Esophagus muscularis mucosa (tissue), 4 donors: ENCODE measurements around the gene GPAT2. TPM values are rescaled to one million over a fixed set of nuclear protein-coding genes. Genes with fewer than 3 reads are reported as not detected.
"Not testable (repeated sequence)": the region's sequence is repeated elsewhere in the genome, so short reads cannot be mapped to it uniquely, and the experiment has no call there.

Experiments used
- DNase-seq: peaks from one replicate; pipeline ENCODE4 v3.0.0-alpha.2; 2017; ENCODE audit errors: extremely low spot score
- H3K27ac ChIP-seq, 4 donors: fragments of 200-600 bp; sonication (generic); replicated peaks in 1 of 4; 1 replicate in 3 of 4; 2 replicates in 1 of 4; pipeline ENCODE4 v1.5.1; 2016 to 2019; ENCODE audit warnings: mild to moderate bottlenecking in 1 of 4
- H3K27me3 ChIP-seq, 4 donors: fragments of 200-600 bp; sonication (generic); one replicate each; pipeline versions ENCODE4 v1.5.1 to v1.6.0; 2016 to 2019
- H3K36me3 ChIP-seq, 4 donors: fragments of 200-600 bp; sonication (generic); one replicate each; pipeline ENCODE4 v1.5.1; 2016 to 2019
- H3K4me1 ChIP-seq, 4 donors: fragments of 200-600 bp; sonication (generic); one replicate each; pipeline ENCODE4 v1.5.1; 2016 to 2019
- H3K4me3 ChIP-seq, 4 donors: fragments of 200-600 bp; sonication (generic); 1 replicate in 2 of 4; 2 replicates in 2 of 4; pipeline ENCODE4 v1.5.1; 2016 to 2019; ENCODE audit warnings: mild to moderate bottlenecking in 4 of 4, moderate library complexity in 1 of 4
- H3K9me3 ChIP-seq, 4 donors: fragments of 200-600 bp; sonication (generic); 1 replicate in 3 of 4; 2 replicates in 1 of 4; pipeline ENCODE4 v1.5.1; 2016 to 2019
- EP300 ChIP-seq: sonication (generic); formaldehyde crosslinking; IDR thresholded peaks from one replicate; pipeline ENCODE4 v1.6.1; 2017; ENCODE audit warnings: antibody characterized with exemption
- POLR2A ChIP-seq: fragments of 450-650 bp; IDR thresholded peaks from one replicate; pipeline ENCODE4 v1.6.1; 2017; ENCODE audit warnings: antibody characterized with exemption, moderate library complexity, mild to moderate bottlenecking, low read depth
- WGBS: methylation state at CpG from one replicate; pipeline ENCODE4 v1.1.5; 2018; 5-methylcytosine and 5-hydroxymethylcytosine counted together
- intact Hi-C: fragments of 100-400 bp; cut with DNase I; formaldehyde crosslinking; loops from one replicate; pipeline ENCODE4 v1.15.1; 2023
- total RNA-seq, 4 donors: library from RNA; depleted of rRNA; stranded (reverse); fragments of >200 nt; gene quantifications; one replicate each; pipeline versions ENCODE4 v1.1.0 to v1.2.1, GENCODE V29; 2016
- TF ChIP-seq, protein P1 (sequence below), 3 experiments: fragments of 200-600 bp in 2 of 3; fragments of 450-650 bp in 1 of 3; sonication (generic) in 2 of 3; IDR thresholded peaks; one replicate each; pipeline ENCODE4 v1.5.1; 2017 to 2019; ENCODE audit warnings: antibody characterized with exemption in 3 of 3, mild to moderate bottlenecking in 2 of 3, moderate library complexity in 1 of 3

The GPAT2 gene
- total RNA-seq, 4 donors from 2014 or later, result 4.2 to 10.0 (median 8.3) TPM

GRCh38 chr2:96065381-96065930 lies 30.7 kb upstream of the GPAT2 start:
- Histone ChIP-seq H3K4me1 (no peaks in the 10 kb centered on the region), H3K27ac (no peak overlapping the region), H3K36me3 (no peaks in the 10 kb centered on the region), H3K4me3 (no peak overlapping the region), H3K27me3 (peaks cover 0 to 8% (median 0%) of the 10 kb centered on the region in 4 donors), H3K9me3 (no peaks in the 10 kb centered on the region)
- intact Hi-C loops, result no loop called here
- DNase-seq, result peak; percentile 87
- TF ChIP-seq, protein P1, sequence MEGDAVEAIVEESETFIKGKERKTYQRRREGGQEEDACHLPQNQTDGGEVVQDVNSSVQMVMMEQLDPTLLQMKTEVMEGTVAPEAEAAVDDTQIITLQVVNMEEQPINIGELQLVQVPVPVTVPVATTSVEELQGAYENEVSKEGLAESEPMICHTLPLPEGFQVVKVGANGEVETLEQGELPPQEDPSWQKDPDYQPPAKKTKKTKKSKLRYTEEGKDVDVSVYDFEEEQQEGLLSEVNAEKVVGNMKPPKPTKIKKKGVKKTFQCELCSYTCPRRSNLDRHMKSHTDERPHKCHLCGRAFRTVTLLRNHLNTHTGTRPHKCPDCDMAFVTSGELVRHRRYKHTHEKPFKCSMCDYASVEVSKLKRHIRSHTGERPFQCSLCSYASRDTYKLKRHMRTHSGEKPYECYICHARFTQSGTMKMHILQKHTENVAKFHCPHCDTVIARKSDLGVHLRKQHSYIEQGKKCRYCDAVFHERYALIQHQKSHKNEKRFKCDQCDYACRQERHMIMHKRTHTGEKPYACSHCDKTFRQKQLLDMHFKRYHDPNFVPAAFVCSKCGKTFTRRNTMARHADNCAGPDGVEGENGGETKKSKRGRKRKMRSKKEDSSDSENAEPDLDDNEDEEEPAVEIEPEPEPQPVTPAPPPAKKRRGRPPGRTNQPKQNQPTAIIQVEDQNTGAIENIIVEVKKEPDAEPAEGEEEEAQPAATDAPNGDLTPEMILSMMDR (IDR thresholded peaks at IDR 0.05), result no peak
- no peak for TF ChIP-seq POLR2A
- TF ChIP-seq EP300, result no peak
- WGBS, result 100% methylated on average over 2 of the region's 4 CpGs

- intact Hi-C loops, H3K27me3 ChIP-seq, H3K9me3 ChIP-seq, H3K4me3 ChIP-seq, H3K36me3 ChIP-seq, H3K4me1 ChIP-seq, H3K27ac ChIP-seq, DNase-seq: not testable (repeated sequence)
Observed at GRCh38 chr2:96064760-96065159, 30.0 kb upstream of the GPAT2 start.

GRCh38 chr2:96064047-96064675 lies 29.4 kb upstream of the GPAT2 start:
- H3K36me3 ChIP-seq, H3K27ac ChIP-seq, H3K4me3 ChIP-seq, H3K4me1 ChIP-seq, H3K27me3 ChIP-seq, H3K9me3 ChIP-seq, intact Hi-C loops: not testable (repeated sequence)
- 87% methylated on average over 1 of the region's 3 CpGs for WGBS
- DNase-seq, result peak; percentile 70

DNA sequence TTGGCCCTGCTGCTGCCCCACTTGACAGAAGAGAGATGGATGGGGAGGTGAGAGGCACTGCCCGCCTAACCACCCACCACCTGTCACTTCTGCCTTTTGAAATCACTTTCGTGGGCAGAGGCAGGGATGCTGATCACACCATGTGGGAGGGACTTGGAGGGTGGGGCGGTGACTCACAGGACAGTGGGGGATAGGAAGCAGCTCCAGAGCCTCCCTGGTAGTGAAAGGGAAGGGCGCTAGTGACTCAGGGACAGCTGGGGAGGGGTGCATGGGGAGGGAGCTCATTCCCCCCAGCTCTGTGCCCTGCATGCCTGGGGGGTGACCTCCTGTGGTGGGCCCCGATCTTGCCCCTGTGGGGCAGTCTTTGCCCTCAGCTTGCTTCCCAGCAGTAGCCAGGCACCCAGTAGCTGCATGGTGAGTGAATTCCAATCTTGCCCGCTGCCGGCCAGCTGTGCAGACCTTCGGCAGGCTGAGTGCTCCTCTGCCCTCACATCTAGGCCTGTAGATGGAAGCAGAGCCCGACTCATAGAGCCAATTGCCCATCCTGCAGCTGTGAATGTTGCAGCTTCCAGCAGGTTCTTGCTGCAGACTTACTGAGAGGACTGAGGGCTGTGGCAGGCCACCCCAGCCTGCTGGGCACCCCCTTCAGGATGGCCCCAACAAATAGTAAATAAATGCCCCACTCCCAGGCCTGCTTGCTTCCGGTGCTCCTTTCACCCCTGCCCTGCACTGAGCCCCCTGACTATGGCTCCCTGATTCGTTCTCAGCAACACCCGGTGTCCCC lies 28.6 kb upstream of the GPAT2 start:
- H3K27ac ChIP-seq, H3K36me3 ChIP-seq, H3K27me3 ChIP-seq, H3K4me3 ChIP-seq, H3K9me3 ChIP-seq, H3K4me1 ChIP-seq, intact Hi-C loops: not testable (repeated sequence)
- 74% methylated on average over 4 of the region's 12 CpGs for WGBS
- peak; percentile 87 for DNase-seq
- TF ChIP-seq, protein P1 (IDR thresholded peaks at IDR 0.05), result peak in 2 of 3 experiments; percentile 19 to 37

GRCh38 chr2:96062483-96062882 lies 27.8 kb upstream of the GPAT2 start:
- DNase-seq, H3K9me3 ChIP-seq, H3K4me3 ChIP-seq, H3K27me3 ChIP-seq, H3K4me1 ChIP-seq, H3K36me3 ChIP-seq, intact Hi-C loops, H3K27ac ChIP-seq: not testable (repeated sequence)
- WGBS, result 66% methylated on average over 2 of the region's 5 CpGs

GRCh38 chr2:96061901-96062300 lies 27.2 kb upstream of the GPAT2 start:
- H3K27me3 ChIP-seq, H3K27ac ChIP-seq, intact Hi-C loops, H3K4me1 ChIP-seq, H3K36me3 ChIP-seq, H3K9me3 ChIP-seq, H3K4me3 ChIP-seq: not testable (repeated sequence)
- DNase-seq, result peak; percentile 92
- 84% methylated on average over 9 of the region's 9 CpGs for WGBS

GRCh38 chr2:96061197-96061817 lies 26.6 kb upstream of the GPAT2 start:
- 91% methylated on average over 6 of the region's 8 CpGs for WGBS
- H3K4me1 ChIP-seq, H3K27ac ChIP-seq, intact Hi-C loops, H3K4me3 ChIP-seq, H3K9me3 ChIP-seq, H3K36me3 ChIP-seq, H3K27me3 ChIP-seq, DNase-seq: not testable (repeated sequence)

DNA sequence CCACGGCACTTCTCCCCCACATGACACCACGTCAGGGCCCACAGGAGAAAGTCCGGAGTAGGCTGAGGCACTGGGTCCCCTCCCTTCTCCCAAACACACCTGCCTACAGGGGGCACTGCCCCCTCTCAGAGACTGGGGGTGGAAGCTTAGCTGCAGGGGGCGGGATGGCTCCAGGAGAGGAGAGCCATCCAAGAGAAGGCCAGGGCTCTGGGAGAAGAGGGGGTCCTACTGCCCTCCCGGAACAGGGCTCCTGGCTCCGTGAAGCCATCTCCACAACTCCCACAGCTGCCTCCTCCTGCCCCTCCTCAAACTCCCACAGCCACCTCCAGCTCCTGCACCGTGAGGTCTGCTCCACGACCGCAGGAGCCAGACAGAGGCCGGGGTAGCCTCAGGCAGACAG lies 25.6 kb upstream of the GPAT2 start:
- H3K27ac ChIP-seq, H3K9me3 ChIP-seq, intact Hi-C loops, H3K36me3 ChIP-seq, DNase-seq, H3K4me1 ChIP-seq, H3K27me3 ChIP-seq, H3K4me3 ChIP-seq: not testable (repeated sequence)
- 70% methylated on average over 6 of the region's 10 CpGs for WGBS

- H3K4me1 ChIP-seq, H3K27ac ChIP-seq, H3K9me3 ChIP-seq, DNase-seq, H3K36me3 ChIP-seq, H3K27me3 ChIP-seq, H3K4me3 ChIP-seq, intact Hi-C loops: not testable (repeated sequence)
- no CpG with 5 or more reads among the region's 6 CpGs for WGBS
Observed at GRCh38 chr2:96059443-96059842, 24.7 kb upstream of the GPAT2 start.

DNA sequence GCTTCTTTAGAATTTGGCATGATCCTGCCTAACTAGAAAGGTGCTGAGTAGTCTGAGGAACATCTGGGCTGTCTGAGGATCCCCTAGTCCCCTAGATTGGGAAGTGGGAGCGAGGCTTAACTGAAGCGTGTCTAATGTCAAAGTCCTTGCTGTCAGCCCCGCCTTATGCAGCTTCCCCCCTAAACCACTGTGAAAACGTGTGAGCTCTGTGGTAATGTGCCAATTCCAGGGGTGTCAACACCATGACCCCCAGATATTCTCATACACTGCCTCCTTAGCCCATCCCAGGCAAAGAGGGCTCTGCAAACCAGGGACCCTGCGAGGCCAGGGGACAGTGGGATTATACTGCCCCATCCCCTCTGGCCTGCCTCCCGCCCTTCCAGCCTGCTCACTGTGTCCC lies 21.1 kb upstream of the GPAT2 start:
- no CpG with 5 or more reads among the region's 6 CpGs for WGBS
- H3K27me3 ChIP-seq, H3K27ac ChIP-seq, H3K36me3 ChIP-seq, H3K4me1 ChIP-seq, H3K9me3 ChIP-seq, DNase-seq, intact Hi-C loops, H3K4me3 ChIP-seq: not testable (repeated sequence)
